Measurements from ENCODE around the gene NFIA. TPM values are rescaled to one million over a fixed set of nuclear protein-coding genes. Genes with fewer than 3 reads are reported as not detected.

NFIA gene
- total RNA-seq, 1 donor from 2014 or later = 163 TPM

- Mint-ChIP-seq H3K36me3 (no peaks in the 10 kb centered on the region), H3K4me1 (peaks cover 23% of the 10 kb centered on the region), H3K27me3 (ENCODE audit: low read depth) (peaks cover 3% of the 10 kb centered on the region), H3K4me3 (no peak overlapping the region), H3K27ac (no peak overlapping the region), H3K9me3 (peaks cover 5% of the 10 kb centered on the region)
- no peak for TF ChIP-seq CTCF (IDR thresholded peaks at IDR 0.05; ENCODE audit: unreplicated experiment)
- no peak for DNase-seq (ENCODE audit: low spot score in 2 of 2, unreplicated experiment in 2 of 2)
Measured at GRCh38 chr1:61486783-61487536, 404.6 kb downstream of the NFIA start.

DNA sequence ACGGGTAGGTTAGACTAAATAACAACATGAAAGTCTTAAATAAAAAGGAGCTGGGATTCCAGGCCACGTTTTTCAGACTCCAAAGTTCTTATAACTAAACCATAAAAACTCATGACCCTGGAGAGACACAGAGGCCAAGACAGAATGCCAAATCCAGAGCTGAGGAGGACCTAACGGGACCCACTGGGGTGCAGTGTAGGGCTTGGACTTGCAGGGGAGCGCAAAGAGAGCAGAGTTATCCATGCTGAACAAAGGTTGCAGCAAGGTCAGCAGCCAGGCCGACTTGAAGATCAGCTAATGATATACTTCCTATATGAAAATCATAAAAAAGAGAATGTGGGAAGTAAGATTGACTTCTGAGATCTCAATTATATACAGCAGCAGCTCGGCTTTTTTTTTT lies 405.4 kb downstream of the NFIA start:
- Mint-ChIP-seq H3K4me3 (no peak overlapping the region), H3K27me3 (ENCODE audit: low read depth) (peaks cover 3% of the 10 kb centered on the region), H3K36me3 (no peaks in the 10 kb centered on the region), H3K9me3 (peaks cover 5% of the 10 kb centered on the region), H3K27ac (no peak overlapping the region), H3K4me1 (peaks cover 23% of the 10 kb centered on the region)
- no peak for TF ChIP-seq CTCF (IDR thresholded peaks at IDR 0.05; ENCODE audit: unreplicated experiment)
- no peak for DNase-seq (ENCODE audit: low spot score in 2 of 2, unreplicated experiment in 2 of 2)

- Mint-ChIP-seq H3K4me1 (peaks cover 43% of the 10 kb centered on the region), H3K9me3 (no peaks in the 10 kb centered on the region), H3K36me3 (no peaks in the 10 kb centered on the region), H3K4me3 (no peak overlapping the region), H3K27me3 (ENCODE audit: low read depth) (no peaks in the 10 kb centered on the region), H3K27ac (peak overlapping the region; percentile 76)
- no peak for DNase-seq (ENCODE audit: low spot score in 2 of 2, unreplicated experiment in 2 of 2)
- TF ChIP-seq CTCF (IDR thresholded peaks at IDR 0.05; ENCODE audit: unreplicated experiment) = no peak
Measured at GRCh38 chr1:61490924-61491323, 408.6 kb downstream of the NFIA start.

GRCh38 chr1:61491497-61491896 lies 409.1 kb downstream of the NFIA start:
- no peak for TF ChIP-seq CTCF (IDR thresholded peaks at IDR 0.05; ENCODE audit: unreplicated experiment)

GRCh38 chr1:61494000-61494399 lies 411.6 kb downstream of the NFIA start:
- no peak overlapping the region for H3K27ac Mint-ChIP-seq
- no peak for TF ChIP-seq CTCF (IDR thresholded peaks at IDR 0.05; ENCODE audit: unreplicated experiment)

More at GRCh38 chr1:61491497-61491896, 409.1 kb downstream of the NFIA start:
- Mint-ChIP-seq H3K4me1 (peaks cover 48% of the 10 kb centered on the region), H3K27ac (peak overlapping the region; percentile 76), H3K36me3 (no peaks in the 10 kb centered on the region), H3K4me3 (no peak overlapping the region), H3K27me3 (ENCODE audit: low read depth) (no peaks in the 10 kb centered on the region), H3K9me3 (no peaks in the 10 kb centered on the region)
- no peak for DNase-seq (ENCODE audit: low spot score in 2 of 2, unreplicated experiment in 2 of 2)

More at GRCh38 chr1:61494000-61494399, 411.6 kb downstream of the NFIA start:
- Mint-ChIP-seq H3K4me1 (peaks cover 60% of the 10 kb centered on the region), H3K9me3 (no peaks in the 10 kb centered on the region), H3K27me3 (ENCODE audit: low read depth) (no peaks in the 10 kb centered on the region), H3K36me3 (no peaks in the 10 kb centered on the region), H3K4me3 (no peak overlapping the region)
- DNase-seq (ENCODE audit: low spot score in 2 of 2, unreplicated experiment in 2 of 2) = no peak
